OCI-M2 (cell line): ENCODE measurements around the gene IL16.
A peak's percentile ranks its signal among the peaks of the same experiment; 100 is the strongest.

Experiments
- DNase-seq: peaks from one replicate; lab custom pipeline; 2025; ENCODE audit not compliant: unreplicated experiment; lab: John Stamatoyannopoulos, UW

The IL16 gene

GRCh38 chr15:81254277-81254915 lies 57.7 kb downstream of the IL16 start:
- DNase-seq: no peak

DNA sequence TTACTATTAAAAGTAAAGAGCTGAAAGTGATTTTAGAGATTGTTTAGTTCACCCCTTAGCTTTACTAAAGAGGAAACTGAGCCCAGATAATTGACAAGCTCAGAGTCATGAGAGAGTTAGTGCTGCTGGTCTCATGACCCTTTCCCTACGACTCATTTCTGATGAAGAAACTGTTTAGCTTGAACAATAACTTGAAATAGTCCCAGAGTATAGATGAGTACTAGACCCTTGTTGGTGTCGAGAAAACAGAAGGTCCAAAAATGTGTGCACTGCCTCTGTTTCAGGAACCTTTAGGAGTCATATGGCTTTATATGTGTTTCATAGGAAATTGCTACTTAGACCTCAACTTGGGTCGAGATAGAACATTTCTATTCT lies 58.2 kb downstream of the IL16 start:
- no peak for DNase-seq

GRCh38 chr15:81255315-81255957 lies 58.8 kb downstream of the IL16 start:
- no peak for DNase-seq

- DNase-seq: no peak
These were observed 59.3 kb downstream of the IL16 start for GRCh38 chr15:81255958-81256320.

- DNase-seq: no peak
These were observed 60.2 kb downstream of the IL16 start for GRCh38 chr15:81256916-81257315.

- no peak for DNase-seq
These were observed 60.8 kb downstream of the IL16 start for GRCh38 chr15:81257435-81257834.

- DNase-seq: no peak
These were observed 61.8 kb downstream of the IL16 start for GRCh38 chr15:81258455-81258854.

DNA sequence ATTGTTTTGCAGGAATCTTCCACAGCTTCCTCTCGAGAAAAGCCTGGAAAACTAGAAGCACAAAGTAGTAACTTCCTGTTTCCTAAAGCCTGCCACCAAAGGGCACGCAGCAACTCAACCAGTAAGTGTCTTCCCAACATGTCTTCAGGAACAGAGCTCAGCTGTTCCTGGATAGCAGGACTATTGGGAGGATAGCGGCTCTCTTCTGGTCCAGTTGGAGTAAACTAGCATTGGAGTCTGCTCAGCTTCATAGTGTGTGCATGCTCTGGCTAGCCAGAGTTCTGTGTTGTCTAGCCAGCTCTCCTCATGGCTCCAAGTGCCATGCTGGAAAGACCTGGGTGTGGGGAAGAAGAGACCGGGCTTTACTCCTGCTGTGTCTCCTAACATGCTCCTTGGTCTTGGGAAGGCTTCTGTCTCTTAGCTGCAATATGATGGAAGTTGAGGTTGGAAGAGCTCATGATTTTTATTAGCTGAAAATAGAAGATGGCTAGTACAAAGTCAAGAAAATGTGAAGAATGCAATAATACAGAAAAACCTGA lies 63.1 kb downstream of the IL16 start:
- DNase-seq: no peak

GRCh38 chr15:81261172-81261811 lies 64.6 kb downstream of the IL16 start:
- DNase-seq: no peak

- no peak for DNase-seq
These were observed 66.8 kb downstream of the IL16 start for GRCh38 chr15:81263477-81263876.

- DNase-seq: no peak
These were observed 67.6 kb downstream of the IL16 start for GRCh38 chr15:81264072-81264857.

- DNase-seq: no peak
These were observed 68.7 kb downstream of the IL16 start for GRCh38 chr15:81265256-81265943.

DNA sequence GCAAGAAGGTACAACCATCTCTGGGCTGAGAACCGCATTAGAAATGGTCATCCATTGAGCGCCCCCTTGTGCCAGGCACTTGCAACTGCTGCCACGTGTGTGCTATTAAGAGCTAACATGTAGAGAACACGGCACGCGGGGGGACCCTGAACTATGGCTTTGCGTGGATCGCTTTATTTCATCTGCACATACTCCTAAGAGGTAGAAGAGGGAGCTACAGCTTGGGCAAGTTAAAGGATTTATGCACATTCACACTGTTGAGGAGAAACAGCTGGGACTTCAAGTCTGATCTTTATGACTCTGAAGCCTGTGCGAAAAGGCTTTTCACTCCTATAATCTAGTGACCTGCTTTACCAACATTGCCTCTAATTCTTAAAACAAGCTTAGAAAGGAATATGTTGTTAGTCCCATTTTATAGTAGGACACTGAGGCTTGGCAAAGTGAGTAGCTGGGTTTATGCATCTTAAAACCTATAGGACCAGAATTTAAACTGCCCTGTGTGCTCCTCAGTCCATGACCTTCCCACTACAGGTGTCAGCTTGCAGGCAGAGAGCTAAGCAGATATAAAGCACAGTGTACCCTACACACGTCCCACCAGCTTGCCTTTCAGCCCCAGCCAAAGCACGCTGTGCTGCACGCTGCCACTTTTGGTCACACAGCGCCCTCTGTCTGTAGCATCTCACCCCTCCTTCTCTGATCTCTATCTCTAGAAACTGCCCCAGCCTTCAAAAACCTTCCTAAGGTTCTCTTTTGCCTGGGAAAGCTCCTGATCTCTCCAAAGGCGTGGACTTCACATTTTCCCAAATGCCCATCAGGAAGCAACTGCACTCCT lies 69.5 kb downstream of the IL16 start:
- DNase-seq: peak; percentile 49

- DNase-seq: no peak
These were observed 71.7 kb downstream of the IL16 start for GRCh38 chr15:81268340-81268739.

GRCh38 chr15:81268881-81269601 lies 72.4 kb downstream of the IL16 start:
- DNase-seq: no peak

GRCh38 chr15:81270188-81270587 lies 73.5 kb downstream of the IL16 start:
- DNase-seq: no peak

GRCh38 chr15:81270781-81271491 lies 74.3 kb downstream of the IL16 start:
- no peak for DNase-seq

GRCh38 chr15:81271761-81272644 lies 75.3 kb downstream of the IL16 start:
- DNase-seq: no peak
